HAP-1 (cell line): ENCODE data around the gene ZNF444.
"Not testable (repeated sequence)": the region's sequence is repeated elsewhere in the genome, so short reads cannot be mapped to it uniquely, and the experiment has no call there.

ENCODE experiments used
- DNase-seq, 2 experiments: peaks; one replicate each; pipeline ENCODE4 v3.0.0-alpha.2; 2016 to 2020; ENCODE audit warnings: low spot score in 2 of 2
- H3K27me3 ChIP-seq: fragments of 250-450 bp; sonication (Bioruptor Pico); 2 replicates; pipeline ENCODE4 v1.5.1; 2020; ENCODE audit warnings: low read depth, mild to moderate bottlenecking, moderate library complexity
- H3K36me3 ChIP-seq: fragments of 250-450 bp; sonication (Bioruptor Pico); replicated peaks from 2 replicates; pipeline ENCODE4 v1.5.1; 2020; ENCODE audit warnings: mild to moderate bottlenecking
- H3K4me1 ChIP-seq: fragments of 250-450 bp; sonication (Bioruptor Pico); 2 replicates; pipeline ENCODE4 v1.5.1; 2020; ENCODE audit warnings: mild to moderate bottlenecking
- H3K4me3 ChIP-seq: fragments of 250-450 bp; sonication (Bioruptor Pico); 2 replicates; pipeline ENCODE4 v1.5.1; 2020; ENCODE audit warnings: mild to moderate bottlenecking, moderate library complexity
- H3K9me3 ChIP-seq: fragments of 250-450 bp; sonication (Bioruptor Pico); 2 replicates; pipeline ENCODE4 v1.5.1; 2020; ENCODE audit warnings: mild to moderate bottlenecking, moderate library complexity
- in situ Hi-C: fragments of 300-500 bp; cut with MboI; formaldehyde crosslinking; loops from 3 replicates; pipeline ENCODE4 v1.14.3; 2020; ENCODE audit warnings: low sequenced_read_pairs, inconsistent platforms, mixed read lengths

ZNF444 gene

GRCh38 chr19:56137405-56137804, 3.7 kb upstream of the ZNF444 start:
- no peak for DNase-seq
- Histone ChIP-seq H3K4me3 (no peak overlapping the region), H3K27me3 (no peaks in the 10 kb centered on the region), H3K4me1 (peaks cover 5% of the 10 kb centered on the region), H3K36me3 (no peaks in the 10 kb centered on the region), H3K9me3 (no peaks in the 10 kb centered on the region)
- in situ Hi-C loops: no loop called here

DNA sequence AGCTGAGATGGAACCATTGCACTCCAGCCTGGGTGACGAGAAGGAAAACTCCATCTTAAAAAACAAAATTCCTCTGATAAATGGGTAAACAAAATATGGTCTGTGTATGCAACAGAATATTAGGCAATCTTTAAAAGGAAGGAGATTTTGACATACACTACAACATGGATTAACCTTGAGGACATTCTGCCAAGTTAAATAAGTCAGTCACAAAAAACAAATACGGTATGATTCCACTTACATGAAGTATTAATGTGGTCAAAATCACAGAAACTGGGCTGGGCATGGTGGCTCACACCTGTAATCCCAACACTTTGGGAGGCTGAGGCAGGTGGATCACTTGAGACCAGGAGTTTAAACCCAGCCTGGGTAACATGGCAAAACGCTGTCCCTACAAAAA, 3.0 kb upstream of the ZNF444 start:
- in situ Hi-C loops: no loop called here
- Histone ChIP-seq H3K4me3 (no peak overlapping the region), H3K36me3 (no peaks in the 10 kb centered on the region), H3K4me1 (peaks cover 5% of the 10 kb centered on the region), H3K9me3 (no peaks in the 10 kb centered on the region), H3K27me3 (no peaks in the 10 kb centered on the region)
- DNase-seq: no peak

DNA sequence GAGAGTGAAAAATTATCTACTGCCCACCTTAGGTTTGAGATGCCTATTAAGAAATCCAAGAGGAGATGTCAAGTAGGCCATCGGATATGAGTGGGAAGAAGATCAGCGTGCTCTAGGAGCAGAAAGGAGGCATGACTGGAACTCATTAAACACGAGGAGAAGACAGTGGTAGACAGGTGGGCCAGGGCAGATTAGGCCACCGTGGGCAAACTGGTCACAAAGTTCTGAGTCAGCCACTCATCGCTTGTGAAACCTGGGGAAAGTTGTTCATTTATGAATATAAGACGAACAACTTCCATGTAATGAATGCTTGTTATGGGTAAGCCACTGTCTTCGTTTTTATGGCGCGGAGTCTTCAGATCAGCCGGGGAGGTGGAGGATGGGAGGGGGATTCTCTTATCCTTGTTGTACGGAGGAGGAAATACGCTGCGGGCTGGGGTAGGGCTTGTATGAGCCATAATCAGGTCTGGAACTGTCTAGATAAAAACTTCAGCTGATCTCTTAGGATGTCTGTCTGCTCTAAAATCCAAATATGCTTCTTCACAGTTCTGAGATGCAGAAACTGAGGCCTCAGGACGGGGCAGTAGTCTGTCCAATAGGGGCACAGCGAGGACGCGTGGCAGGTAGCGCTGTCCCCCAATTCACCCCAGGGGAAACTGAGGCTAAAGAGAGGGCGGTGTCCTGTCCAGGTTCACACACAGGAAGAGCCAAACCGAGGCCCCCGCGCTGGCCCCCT, 1.1 kb upstream of the ZNF444 start:
- no peaks in the 10 kb centered on the region for H3K36me3 ChIP-seq
- H3K4me1 ChIP-seq: peaks cover 5% of the 10 kb centered on the region
- no peaks in the 10 kb centered on the region for H3K27me3 ChIP-seq
- in situ Hi-C loops: no loop called here
- H3K4me3 ChIP-seq: peak overlapping the region; percentile 42
- H3K9me3 ChIP-seq: no peaks in the 10 kb centered on the region
- DNase-seq: no peak

- in situ Hi-C loops: no loop called here
- no peaks in the 10 kb centered on the region for H3K9me3 ChIP-seq
- peak overlapping the region; percentile 42 for H3K4me3 ChIP-seq
- H3K27me3 ChIP-seq: no peaks in the 10 kb centered on the region
- DNase-seq: no peak
- no peaks in the 10 kb centered on the region for H3K36me3 ChIP-seq
- peaks cover 5% of the 10 kb centered on the region for H3K4me1 ChIP-seq
Measured at GRCh38 chr19:56141417-56141993, 418 bp downstream of the ZNF444 start.

- Histone ChIP-seq H3K9me3 (no peaks in the 10 kb centered on the region), H3K27me3 (no peaks in the 10 kb centered on the region), H3K4me3 (peak overlapping the region; percentile 25), H3K4me1 (peaks cover 5% of the 10 kb centered on the region), H3K36me3 (no peaks in the 10 kb centered on the region)
- in situ Hi-C loops: no loop called here
- no peak for DNase-seq
Measured at GRCh38 chr19:56142087-56142787, 1.1 kb downstream of the ZNF444 start.

GRCh38 chr19:56142897-56143434, 1.9 kb downstream of the ZNF444 start:
- no peak for DNase-seq
- Histone ChIP-seq H3K36me3 (0 out of 2 replicates have a peak, but pooled peaks cover 3% of the 10 kb centered on the region), H3K4me1 (peaks cover 5% of the 10 kb centered on the region), H3K4me3 (no peak overlapping the region), H3K27me3 (no peaks in the 10 kb centered on the region), H3K9me3 (no peaks in the 10 kb centered on the region)
- in situ Hi-C loops: no loop called here

DNA sequence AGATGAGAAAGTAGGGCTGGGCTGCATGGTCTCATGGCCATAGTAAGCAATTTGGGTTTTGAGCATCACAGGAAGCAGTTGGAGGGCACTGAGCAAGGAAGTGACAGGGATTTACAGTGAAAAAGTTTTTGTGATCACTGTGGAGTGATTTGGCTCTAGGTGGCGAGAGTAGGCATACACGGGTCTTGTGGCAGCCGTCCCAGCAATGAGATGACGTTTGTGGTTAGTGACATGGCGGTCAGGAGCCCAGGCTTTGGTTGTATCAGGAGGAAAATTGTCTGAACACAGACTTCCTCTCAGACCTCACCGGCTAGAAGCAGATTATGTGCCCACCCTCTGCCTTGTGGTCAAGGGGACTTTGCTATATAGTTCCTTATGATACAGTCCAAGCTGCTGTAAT, 3.3 kb downstream of the ZNF444 start:
- no peak for DNase-seq
- in situ Hi-C loops: no loop called here

GRCh38 chr19:56144831-56145230, 3.7 kb downstream of the ZNF444 start:
- Histone ChIP-seq H3K36me3 (peaks cover 3% of the 10 kb centered on the region; the same call in 1 of the 2 replicates), H3K9me3 (no peaks in the 10 kb centered on the region), H3K4me1 (peaks cover 4% of the 10 kb centered on the region), H3K27me3 (no peaks in the 10 kb centered on the region), H3K4me3 (no peak overlapping the region)
- in situ Hi-C loops: no loop called here
- DNase-seq: no peak

More for the DNA sequence above, 3.3 kb downstream of the ZNF444 start:
- H3K36me3 ChIP-seq: 0 out of 2 replicates have a peak, but pooled peaks cover 3% of the 10 kb centered on the region
- H3K27me3 ChIP-seq: no peaks in the 10 kb centered on the region
- H3K4me3 ChIP-seq: no peak overlapping the region
- peaks cover 5% of the 10 kb centered on the region for H3K4me1 ChIP-seq
- no peaks in the 10 kb centered on the region for H3K9me3 ChIP-seq

GRCh38 chr19:56145698-56146097, 4.6 kb downstream of the ZNF444 start:
- H3K36me3 ChIP-seq: peaks cover 3% of the 10 kb centered on the region; the same call in 1 of the 2 replicates
- no peaks in the 10 kb centered on the region for H3K9me3 ChIP-seq
- in situ Hi-C loops: no loop called here
- H3K27me3 ChIP-seq: no peaks in the 10 kb centered on the region
- no peak for DNase-seq
- no peak overlapping the region for H3K4me3 ChIP-seq
- H3K4me1 ChIP-seq: no peaks in the 10 kb centered on the region; the same call in 1 of the 2 replicates

DNA sequence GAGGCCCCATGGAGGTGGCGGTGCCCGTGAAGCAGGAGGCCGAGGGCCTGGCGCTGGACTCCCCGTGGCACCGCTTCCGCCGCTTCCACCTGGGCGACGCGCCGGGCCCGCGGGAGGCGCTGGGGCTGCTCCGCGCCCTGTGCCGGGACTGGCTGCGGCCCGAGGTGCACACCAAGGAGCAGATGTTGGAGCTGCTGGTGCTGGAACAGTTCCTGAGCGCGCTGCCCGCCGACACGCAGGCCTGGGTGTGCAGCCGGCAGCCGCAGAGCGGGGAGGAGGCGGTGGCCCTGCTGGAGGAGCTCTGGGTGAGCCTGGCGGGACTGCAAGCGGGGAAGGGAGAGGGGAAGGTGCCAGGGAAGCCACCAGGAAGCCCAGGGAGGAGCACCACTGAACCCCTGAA, 5.8 kb downstream of the ZNF444 start:
- H3K4me3 ChIP-seq: no peak overlapping the region
- H3K4me1 ChIP-seq: no peaks in the 10 kb centered on the region; the same call in 1 of the 2 replicates
- DNase-seq: no peak
- in situ Hi-C loops: no loop called here
- H3K36me3 ChIP-seq: peaks cover 3% of the 10 kb centered on the region; the same call in 1 of the 2 replicates
- no peaks in the 10 kb centered on the region for H3K9me3 ChIP-seq
- H3K27me3 ChIP-seq: no peaks in the 10 kb centered on the region

- in situ Hi-C loops: no loop called here
- no peaks in the 10 kb centered on the region for H3K4me1 ChIP-seq
- no peaks in the 10 kb centered on the region for H3K27me3 ChIP-seq
- no peak for DNase-seq
- peaks cover 3% of the 10 kb centered on the region; the same call in 1 of the 2 replicates for H3K36me3 ChIP-seq
- no peak overlapping the region for H3K4me3 ChIP-seq
- no peaks in the 10 kb centered on the region for H3K9me3 ChIP-seq
Measured at GRCh38 chr19:56147307-56147706, 6.2 kb downstream of the ZNF444 start.

- Histone ChIP-seq H3K9me3 (no peaks in the 10 kb centered on the region), H3K4me1 (no peaks in the 10 kb centered on the region), H3K36me3 (peaks cover 3% of the 10 kb centered on the region; the same call in 1 of the 2 replicates), H3K27me3 (no peaks in the 10 kb centered on the region), H3K4me3 (no peak overlapping the region)
- in situ Hi-C loops: no loop called here
- DNase-seq: no peak
Measured at GRCh38 chr19:56148096-56148495, 7.0 kb downstream of the ZNF444 start.

DNA sequence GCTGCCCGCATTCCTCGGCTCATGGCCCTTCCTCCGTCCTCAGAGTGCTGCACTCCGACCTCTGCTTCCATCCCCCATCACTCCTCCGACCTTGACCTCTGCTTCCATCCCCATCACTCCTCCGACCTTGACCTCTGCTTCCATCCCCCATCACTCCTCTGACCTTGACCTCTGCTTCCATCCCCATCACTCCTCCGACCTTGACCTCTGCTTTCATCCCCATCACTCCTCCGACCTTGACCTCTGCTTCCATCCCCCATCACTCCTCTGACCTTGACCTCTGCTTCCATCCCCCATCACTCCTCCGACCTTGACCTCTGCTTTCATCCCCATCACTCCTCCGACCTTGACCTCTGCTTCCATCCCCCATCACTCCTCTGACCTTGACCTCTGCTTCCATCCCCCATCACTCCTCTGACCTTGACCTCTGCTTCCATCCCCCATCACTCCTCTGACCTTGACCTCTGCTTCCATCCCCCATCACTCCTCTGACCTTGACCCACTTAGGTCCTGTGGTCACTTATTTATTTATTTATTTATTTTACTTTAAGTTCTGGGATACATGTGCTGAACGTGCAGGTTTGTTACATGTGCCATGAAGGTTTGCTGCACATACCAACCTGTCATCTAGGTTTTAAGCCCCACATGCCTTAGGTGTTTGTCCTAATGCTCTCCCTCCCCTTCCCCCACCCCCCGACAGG, 8.0 kb downstream of the ZNF444 start:
- H3K4me3 ChIP-seq, H3K36me3 ChIP-seq, H3K9me3 ChIP-seq, in situ Hi-C loops, H3K27me3 ChIP-seq, DNase-seq, H3K4me1 ChIP-seq: not testable (repeated sequence)
